ENCODE results near the gene BARX1.
"Not testable (repeated sequence)": the region's sequence is repeated elsewhere in the genome, so short reads cannot be mapped to it uniquely, and the experiment has no call there.

BARX1 gene

GRCh38 chr9:93967020-93967803 is 12.1 kb upstream of the BARX1 start:
- no peak for DNase-seq (ENCODE audit: low read depth, low spot score)
- no peak overlapping the region for H3K27ac ChIP-seq

- no peak for DNase-seq (ENCODE audit: low read depth, low spot score)
- H3K27ac ChIP-seq: no peak overlapping the region
Observed at GRCh38 chr9:93965830-93966577, 10.8 kb upstream of the BARX1 start.

GRCh38 chr9:93964685-93965084 is 9.5 kb upstream of the BARX1 start:
- H3K27ac ChIP-seq: no peak overlapping the region
- DNase-seq (ENCODE audit: low read depth, low spot score): no peak

- H3K27ac ChIP-seq: no peak overlapping the region
- DNase-seq (ENCODE audit: low read depth, low spot score): no peak
Observed at GRCh38 chr9:93963969-93964368, 8.8 kb upstream of the BARX1 start.

GRCh38 chr9:93963489-93963888 is 8.3 kb upstream of the BARX1 start:
- DNase-seq (ENCODE audit: low read depth, low spot score); H3K27ac ChIP-seq: not testable (repeated sequence)

- no peak overlapping the region for H3K27ac ChIP-seq
- DNase-seq (ENCODE audit: low read depth, low spot score): no peak
Observed at GRCh38 chr9:93962561-93963440, 7.6 kb upstream of the BARX1 start.

- H3K27ac ChIP-seq: no peak overlapping the region
- no peak for DNase-seq (ENCODE audit: low read depth, low spot score)
Observed at GRCh38 chr9:93962017-93962416, 6.9 kb upstream of the BARX1 start.

GRCh38 chr9:93960971-93961841 is 6.1 kb upstream of the BARX1 start:
- DNase-seq (ENCODE audit: low read depth, low spot score): no peak
- H3K27ac ChIP-seq: no peak overlapping the region

- H3K27ac ChIP-seq: no peak overlapping the region
- DNase-seq (ENCODE audit: low read depth, low spot score): no peak
Observed at GRCh38 chr9:93960221-93960970, 5.2 kb upstream of the BARX1 start.

GRCh38 chr9:93959739-93960154 is 4.6 kb upstream of the BARX1 start:
- H3K27ac ChIP-seq: no peak overlapping the region
- no peak for DNase-seq (ENCODE audit: low read depth, low spot score)

GRCh38 chr9:93958819-93959682 is 3.9 kb upstream of the BARX1 start:
- no peak for DNase-seq (ENCODE audit: low read depth, low spot score)
- no peak overlapping the region for H3K27ac ChIP-seq

GRCh38 chr9:93958121-93958818 is 3.1 kb upstream of the BARX1 start:
- DNase-seq (ENCODE audit: low read depth, low spot score): no peak
- H3K27ac ChIP-seq: no peak overlapping the region

- no peak for DNase-seq (ENCODE audit: low read depth, low spot score)
- H3K27ac ChIP-seq: no peak overlapping the region
Observed at GRCh38 chr9:93955981-93956784, 1.0 kb upstream of the BARX1 start.

GRCh38 chr9:93954434-93955061 is 607 bp downstream of the BARX1 start:
- no peak for DNase-seq (ENCODE audit: low read depth, low spot score)

GRCh38 chr9:93953496-93954433 is 1.4 kb downstream of the BARX1 start:
- DNase-seq (ENCODE audit: low read depth, low spot score): no peak

More at GRCh38 chr9:93954434-93955061, 607 bp downstream of the BARX1 start:
- no peak overlapping the region for H3K27ac ChIP-seq

More at GRCh38 chr9:93953496-93954433, 1.4 kb downstream of the BARX1 start:
- no peak overlapping the region for H3K27ac ChIP-seq
